A673 (cell line): ENCODE data around the gene OR2AG2.

Experiments used
- EZH2 ChIP-seq: fragments of 200-600 bp; sonication (generic); IDR thresholded peaks from 2 replicates; pipeline ENCODE4 v1.6.1; 2017; ENCODE audit warnings: borderline replicate concordance, low read depth, mild to moderate bottlenecking, mixed read lengths, antibody characterized with exemption, low read length; ENCODE audit not compliant: poor library complexity, severe bottlenecking
- TF ChIP-seq, protein P1 (sequence below): fragments of 300-800, 200-600 bp; sonication (generic); conservative IDR thresholded peaks from 2 replicates; pipeline ENCODE4 v1.5.1; 2017; ENCODE audit warnings: low read depth, mild to moderate bottlenecking, antibody characterized with exemption, low read length, moderate library complexity, mixed read lengths

DNA sequence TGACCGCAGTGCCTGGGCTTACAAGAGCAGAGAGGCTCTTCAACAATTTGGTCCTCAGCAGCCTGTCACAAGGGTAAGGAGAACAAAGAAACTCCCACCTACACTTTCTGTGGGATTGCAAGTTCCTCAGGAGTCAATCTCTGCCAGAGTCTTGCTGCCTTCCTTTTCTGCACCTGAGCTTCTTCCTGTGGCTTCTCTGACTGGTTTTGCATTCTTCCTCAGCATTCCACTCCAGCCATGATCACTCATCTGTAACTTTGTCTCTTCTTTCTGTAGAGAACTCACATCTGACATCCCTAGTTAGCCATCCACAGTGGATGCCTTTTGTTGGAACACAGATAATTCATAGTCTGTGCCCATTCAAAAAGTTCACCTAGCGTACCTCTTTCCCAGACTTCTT is 41.9 kb upstream of the OR2AG2 start:
- TF ChIP-seq, protein P1, sequence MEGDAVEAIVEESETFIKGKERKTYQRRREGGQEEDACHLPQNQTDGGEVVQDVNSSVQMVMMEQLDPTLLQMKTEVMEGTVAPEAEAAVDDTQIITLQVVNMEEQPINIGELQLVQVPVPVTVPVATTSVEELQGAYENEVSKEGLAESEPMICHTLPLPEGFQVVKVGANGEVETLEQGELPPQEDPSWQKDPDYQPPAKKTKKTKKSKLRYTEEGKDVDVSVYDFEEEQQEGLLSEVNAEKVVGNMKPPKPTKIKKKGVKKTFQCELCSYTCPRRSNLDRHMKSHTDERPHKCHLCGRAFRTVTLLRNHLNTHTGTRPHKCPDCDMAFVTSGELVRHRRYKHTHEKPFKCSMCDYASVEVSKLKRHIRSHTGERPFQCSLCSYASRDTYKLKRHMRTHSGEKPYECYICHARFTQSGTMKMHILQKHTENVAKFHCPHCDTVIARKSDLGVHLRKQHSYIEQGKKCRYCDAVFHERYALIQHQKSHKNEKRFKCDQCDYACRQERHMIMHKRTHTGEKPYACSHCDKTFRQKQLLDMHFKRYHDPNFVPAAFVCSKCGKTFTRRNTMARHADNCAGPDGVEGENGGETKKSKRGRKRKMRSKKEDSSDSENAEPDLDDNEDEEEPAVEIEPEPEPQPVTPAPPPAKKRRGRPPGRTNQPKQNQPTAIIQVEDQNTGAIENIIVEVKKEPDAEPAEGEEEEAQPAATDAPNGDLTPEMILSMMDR = no peak
- no peak for TF ChIP-seq EZH2
